ENCODE data around the gene VBP1.
"Not testable (repeated sequence)": the region's sequence is repeated elsewhere in the genome, so short reads cannot be mapped to it uniquely, and the experiment has no call there.

Gene VBP1

DNA sequence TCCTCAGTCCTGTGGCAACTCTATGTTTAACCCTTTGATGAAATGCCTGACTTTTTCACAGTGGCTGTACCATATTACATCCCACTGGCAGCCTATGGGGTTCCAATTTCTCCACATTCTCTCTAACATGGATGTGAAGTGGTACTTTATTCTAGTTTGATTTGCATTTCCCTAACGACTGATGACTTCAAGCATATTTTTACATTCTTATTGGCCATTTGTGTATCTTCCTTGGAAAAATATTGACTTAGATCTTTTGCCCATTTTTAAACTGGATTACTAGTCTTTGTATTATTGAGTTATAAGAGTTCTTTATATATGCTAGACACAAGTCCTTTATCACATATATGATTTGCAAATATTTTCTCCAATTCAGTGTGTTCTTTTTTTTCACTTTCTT, 50.2 kb downstream of the VBP1 start:
- no peak for DNase-seq

GRCh38 chrX:155267995-155268394, 51.7 kb downstream of the VBP1 start:
- not testable (repeated sequence) for DNase-seq

- no peak for DNase-seq
Measured at GRCh38 chrX:155270969-155271368, 54.7 kb downstream of the VBP1 start.

- DNase-seq: no peak
Measured at GRCh38 chrX:155279873-155280272, 63.6 kb downstream of the VBP1 start.

Measured in activated naive CD4-positive, alpha-beta T cell (primary cell).